ENCODE data around the gene USP3.

DNA sequence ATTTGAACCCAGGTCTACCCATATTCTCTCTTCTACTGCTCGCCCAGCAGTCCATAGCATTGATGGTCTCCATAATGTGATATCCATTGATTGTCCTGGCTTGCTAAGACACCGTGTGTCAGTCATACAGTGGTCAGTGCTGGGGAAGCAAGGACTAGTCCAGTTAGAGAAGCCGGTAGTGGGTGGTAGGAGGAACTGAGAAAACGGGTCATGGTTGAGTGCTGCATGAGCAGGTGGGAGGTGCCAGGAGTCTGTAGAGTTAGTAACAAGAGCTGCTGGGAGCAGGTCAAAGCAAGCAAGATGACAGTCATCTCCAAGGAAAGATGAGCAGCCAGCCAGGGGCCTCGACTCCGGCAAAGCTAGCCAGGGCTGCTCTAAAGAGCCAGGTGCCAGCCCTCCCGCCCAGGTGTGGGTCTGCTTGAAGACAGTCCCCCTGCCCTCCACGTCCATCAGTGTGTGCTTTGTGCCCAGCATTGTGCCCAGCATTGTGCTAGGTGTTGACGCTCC is 29.5 kb upstream of the USP3 start:
- peak; percentile 98 for TF ChIP-seq PAX5 (IDR thresholded peaks at IDR 0.05; ENCODE audit: insufficient read depth, low read length, severe bottlenecking)
- peak; percentile 99 for TF ChIP-seq SPI1 (IDR thresholded peaks at IDR 0.05; ENCODE audit: low read depth, low read length)
- peak; percentile 60 for TF ChIP-seq TAF1 (IDR thresholded peaks at IDR 0.05; ENCODE audit: low read depth, low read length)
- peak; percentile 59; the same call in 1 of the 2 replicates for TF ChIP-seq POLR2A (IDR thresholded peaks at IDR 0.05; ENCODE audit: low read depth, low read length)
- 0 out of 2 replicates have a peak, but pooled peaks have one; percentile 26 for TF ChIP-seq POLR2AphosphoS5 (IDR thresholded peaks at IDR 0.05; ENCODE audit: low read depth, low read length)
- no peak for TF ChIP-seq POU2F2 (IDR thresholded peaks at IDR 0.05; ENCODE audit: low read depth, low read length)

Measured in GM12891 (cell line).